ENCODE results near the gene CIAO1. TPM values are rescaled to one million over a fixed set of nuclear protein-coding genes. Genes with fewer than 3 reads are reported as not detected.
A peak's percentile ranks its signal among the peaks of the same experiment; 100 is the strongest.

Gene CIAO1
- polyA plus RNA-seq, 1 experiment, result 90.0 TPM

GRCh38 chr2:96318723-96319122 lies 52.7 kb downstream of the CIAO1 start:
- no peak for DNase-seq (ENCODE audit: low read depth)
- H3K36me3 ChIP-seq (ENCODE audit: control insufficient read depth, insufficient read depth, low read length), result no peaks in the 10 kb centered on the region
- peaks cover 3% of the 10 kb centered on the region; the same call in 1 of the 2 replicates for H3K27me3 ChIP-seq (ENCODE audit: control insufficient read depth, insufficient read depth, low read length)
- ChIA-PET POLR2A (no interaction called here), CTCF (no interaction called here)
- no peak overlapping the region for H3K4me3 ChIP-seq (ENCODE audit: low read depth, low read length)
- TF ChIP-seq CTCF (IDR thresholded peaks at IDR 0.05; ENCODE audit: insufficient read depth, low read depth, low read length), result no peak

- CTCF ChIA-PET, result interaction anchor here (1.0 to 1.6 kb wide), 2 partner anchors 16 to 58 kb away, joined by 3 to 4 read pairs; partner anchors contain the start of gene NCAPH
- no peaks in the 10 kb centered on the region for H3K36me3 ChIP-seq (ENCODE audit: control insufficient read depth, insufficient read depth, low read length)
- peaks cover 3% of the 10 kb centered on the region; the same call in 1 of the 2 replicates for H3K27me3 ChIP-seq (ENCODE audit: control insufficient read depth, insufficient read depth, low read length)
- POLR2A ChIA-PET, result no interaction called here
- TF ChIP-seq CTCF (IDR thresholded peaks at IDR 0.05; ENCODE audit: insufficient read depth, low read depth, low read length), result no peak
- no peak for DNase-seq (ENCODE audit: low read depth)
- H3K4me3 ChIP-seq (ENCODE audit: low read depth, low read length), result no peak overlapping the region
Observed at GRCh38 chr2:96319396-96319795, 53.4 kb downstream of the CIAO1 start.

GRCh38 chr2:96320326-96320725 lies 54.3 kb downstream of the CIAO1 start:
- Histone ChIP-seq H3K4me3 (ENCODE audit: low read depth, low read length) (no peak overlapping the region), H3K36me3 (ENCODE audit: control insufficient read depth, insufficient read depth, low read length) (no peaks in the 10 kb centered on the region), H3K27me3 (ENCODE audit: control insufficient read depth, insufficient read depth, low read length) (peaks cover 3% of the 10 kb centered on the region; the same call in 1 of the 2 replicates)
- no peak for DNase-seq (ENCODE audit: low read depth)
- ChIA-PET CTCF (interaction anchor here (1.0 to 1.6 kb wide), 3 partner anchors 15 to 189 kb away, joined by 3 to 4 read pairs (median 3); partner anchors contain the start of gene NCAPH), POLR2A (interaction anchor here (0.7 kb wide), 1 partner anchor 234 kb away, joined by 10 read pairs; no protein-coding TSS in a partner anchor)
- TF ChIP-seq CTCF (IDR thresholded peaks at IDR 0.05; ENCODE audit: insufficient read depth, low read depth, low read length), result no peak

GRCh38 chr2:96320728-96321622 lies 55.0 kb downstream of the CIAO1 start:
- CTCF ChIA-PET, result interaction anchor here (0.7 to 1.6 kb wide), 4 partner anchors 12 to 190 kb away, joined by 3 to 6 read pairs (median 4); partner anchors contain the start of gene NCAPH
- DNase-seq (ENCODE audit: low read depth), result no peak
- POLR2A ChIA-PET, result interaction anchor here (0.6 kb wide), 1 partner anchor 18 kb away, joined by 17 read pairs; no protein-coding TSS in a partner anchor
- peaks cover 3% of the 10 kb centered on the region; the same call in 1 of the 2 replicates for H3K27me3 ChIP-seq (ENCODE audit: control insufficient read depth, insufficient read depth, low read length)
- peak overlapping the region; percentile 51 for H3K4me3 ChIP-seq (ENCODE audit: low read depth, low read length)
- no peak for TF ChIP-seq CTCF (IDR thresholded peaks at IDR 0.05; ENCODE audit: insufficient read depth, low read depth, low read length)
- no peaks in the 10 kb centered on the region for H3K36me3 ChIP-seq (ENCODE audit: control insufficient read depth, insufficient read depth, low read length)

Other genes with a start within 250 kb of the CIAO1 start
- gene GPAT2, start 231.3 kb upstream of the CIAO1 start, polyA plus RNA-seq (2011; rRNA removed), result 4.9 and 9.5 TPM in 2 replicates
- gene ADRA2B, start 149.7 kb upstream of the CIAO1 start, polyA plus RNA-seq (2011; rRNA removed), result not detected in 2 replicates
- gene ASTL, start 127.7 kb upstream of the CIAO1 start, polyA plus RNA-seq (2011; rRNA removed), result not detected in 2 replicates
- 0.82 and 2.2 TPM in 2 replicates for gene DUSP2, start 120.8 kb upstream of the CIAO1 start, polyA plus RNA-seq (2011; rRNA removed)
- gene STARD7, start 57.4 kb upstream of the CIAO1 start, polyA plus RNA-seq (2011; rRNA removed), result 56.1 and 101 TPM in 2 replicates
- 56.2 and 115 TPM in 2 replicates for gene TMEM127, start 228 bp upstream of the CIAO1 start, polyA plus RNA-seq (2011; rRNA removed)
- 83.2 and 111 TPM in 2 replicates for gene SNRNP200, start 39.3 kb downstream of the CIAO1 start, polyA plus RNA-seq (2011; rRNA removed)
- 0.52 and 0.59 TPM in 2 replicates for gene ITPRIPL1, start 59.1 kb downstream of the CIAO1 start, polyA plus RNA-seq (2011; rRNA removed)
- gene NCAPH, start 69.5 kb downstream of the CIAO1 start, polyA plus RNA-seq (2011; rRNA removed), result 13.7 and 16.9 TPM in 2 replicates
- gene NEURL3, start 239.1 kb downstream of the CIAO1 start, polyA plus RNA-seq (2011; rRNA removed), result not detected in 2 replicates

Data from BJ (cell line).